ENCODE measurements around the gene TNNT3. TPM values are rescaled to one million over a fixed set of nuclear protein-coding genes. Genes with fewer than 3 reads are reported as not detected.

The TNNT3 gene
- total RNA-seq, 1 experiment from 2014 or later, result not detected

GRCh38 chr11:1890856-1891830 is 28.4 kb upstream of the TNNT3 start:
- Mint-ChIP-seq H3K27ac (ENCODE audit: low read depth, unreplicated experiment) (no peak overlapping the region), H3K4me3 (ENCODE audit: unreplicated experiment) (no peak overlapping the region), H3K27me3 (ENCODE audit: insufficient read depth, unreplicated experiment) (peaks cover 28% of the 10 kb centered on the region), H3K36me3 (ENCODE audit: insufficient read depth, unreplicated experiment) (no peaks in the 10 kb centered on the region), H3K9me3 (ENCODE audit: unreplicated experiment) (peaks cover 17% of the 10 kb centered on the region), H3K4me1 (ENCODE audit: insufficient read depth, unreplicated experiment) (no peaks in the 10 kb centered on the region)
- BruUV-seq (replicated peaks), result no TSS peak
- ChIA-PET POLR2A (no interaction called here), CTCF (interaction anchor here (0.5 to 1.5 kb wide), 3 partner anchors 9 to 489 kb away, joined by 3 to 4 read pairs (median 3); no protein-coding TSS in a partner anchor)
- TF ChIP-seq CTCF (IDR thresholded peaks at IDR 0.05; ENCODE audit: unreplicated experiment), result no peak
- no peak for DNase-seq (ENCODE audit: unreplicated experiment)
- intact Hi-C loops (cut with micrococcal nuclease), result no loop called here

DNA sequence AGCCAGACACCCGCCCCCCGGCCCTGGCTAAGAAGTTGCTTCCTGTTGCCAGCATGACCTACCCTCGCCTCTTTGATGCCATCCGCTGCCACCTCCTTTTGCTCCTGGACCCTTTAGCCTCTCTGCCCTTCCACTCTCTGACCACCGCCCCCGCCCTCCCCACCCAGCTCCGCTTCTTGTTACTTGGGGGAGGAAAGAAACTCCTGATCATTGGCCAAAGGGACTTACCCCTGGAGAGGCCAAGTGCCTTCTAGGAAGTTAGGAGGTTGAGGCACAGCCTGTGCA is 27.7 kb upstream of the TNNT3 start, which contains the start of gene PRR33:
Gene PRR33 (minus strand): TSS at position 65 of the 285 bp plus-strand sequence. CDS start 1,311 bp downstream, outside the sequence.
- Mint-ChIP-seq H3K4me3 (ENCODE audit: unreplicated experiment) (no peak within 1 kb of the TSS), H3K36me3 (ENCODE audit: insufficient read depth, unreplicated experiment) (no peaks in the 10 kb centered on the region), H3K9me3 (ENCODE audit: unreplicated experiment) (peaks cover 17% of the 10 kb centered on the region), H3K27me3 (ENCODE audit: insufficient read depth, unreplicated experiment) (peaks cover 34% of the 10 kb centered on the region), H3K27ac (ENCODE audit: low read depth, unreplicated experiment) (no peak within 1 kb of the TSS), H3K4me1 (ENCODE audit: insufficient read depth, unreplicated experiment) (no peaks in the 10 kb centered on the region)
- DNase-seq (ENCODE audit: unreplicated experiment), result no peak
- CTCF ChIA-PET, result interaction anchor here (0.5 to 1.5 kb wide), 2 partner anchors 9 to 488 kb away, joined by 3 to 4 read pairs; no protein-coding TSS in a partner anchor
- BruUV-seq (replicated peaks), result no TSS peak
- TF ChIP-seq CTCF (IDR thresholded peaks at IDR 0.05; ENCODE audit: unreplicated experiment), result no peak
- POLR2A ChIA-PET, result no interaction called here
- intact Hi-C loops (cut with micrococcal nuclease), result no loop called here

DNA sequence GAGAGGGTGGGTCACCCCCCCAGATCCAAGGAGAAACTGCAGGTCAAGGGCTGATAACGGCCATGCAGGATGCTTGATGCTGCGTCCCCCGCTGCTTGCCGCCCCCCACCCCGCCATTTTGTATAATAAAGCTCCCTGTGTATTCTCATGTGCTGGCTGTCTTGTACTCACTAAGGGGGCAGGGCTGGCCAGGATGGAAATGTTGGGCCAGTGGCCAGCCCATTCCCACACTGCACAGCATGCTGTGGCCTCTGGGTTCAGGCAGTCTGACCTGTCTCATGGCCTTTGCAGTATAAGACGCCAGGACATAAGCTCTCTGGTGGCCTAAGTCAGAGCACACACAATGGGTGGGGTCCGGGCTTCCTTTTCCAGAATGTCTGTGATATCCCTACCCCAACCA is 27.4 kb upstream of the TNNT3 start:
- no peak for TF ChIP-seq CTCF (IDR thresholded peaks at IDR 0.05; ENCODE audit: unreplicated experiment)
- Mint-ChIP-seq H3K36me3 (ENCODE audit: insufficient read depth, unreplicated experiment) (no peaks in the 10 kb centered on the region), H3K9me3 (ENCODE audit: unreplicated experiment) (peaks cover 17% of the 10 kb centered on the region), H3K27me3 (ENCODE audit: insufficient read depth, unreplicated experiment) (peaks cover 37% of the 10 kb centered on the region), H3K4me3 (ENCODE audit: unreplicated experiment) (no peak overlapping the region), H3K27ac (ENCODE audit: low read depth, unreplicated experiment) (no peak overlapping the region), H3K4me1 (ENCODE audit: insufficient read depth, unreplicated experiment) (no peaks in the 10 kb centered on the region)
- no peak for DNase-seq (ENCODE audit: unreplicated experiment)
- CTCF ChIA-PET, result interaction anchor here (0.5 to 1.5 kb wide), 2 partner anchors 10 to 488 kb away, joined by 3 to 4 read pairs; no protein-coding TSS in a partner anchor
- intact Hi-C loops (cut with micrococcal nuclease), result no loop called here
- POLR2A ChIA-PET, result no interaction called here
- BruUV-seq (replicated peaks), result no TSS peak

GRCh38 chr11:1892558-1892957 is 26.9 kb upstream of the TNNT3 start:
- Mint-ChIP-seq H3K27me3 (ENCODE audit: insufficient read depth, unreplicated experiment) (peaks cover 42% of the 10 kb centered on the region), H3K27ac (ENCODE audit: low read depth, unreplicated experiment) (no peak overlapping the region), H3K36me3 (ENCODE audit: insufficient read depth, unreplicated experiment) (no peaks in the 10 kb centered on the region), H3K9me3 (ENCODE audit: unreplicated experiment) (peaks cover 17% of the 10 kb centered on the region), H3K4me1 (ENCODE audit: insufficient read depth, unreplicated experiment) (no peaks in the 10 kb centered on the region), H3K4me3 (ENCODE audit: unreplicated experiment) (no peak overlapping the region)
- no peak for DNase-seq (ENCODE audit: unreplicated experiment)
- ChIA-PET CTCF (no interaction called here), POLR2A (no interaction called here)
- no TSS peak for BruUV-seq (replicated peaks)
- intact Hi-C loops (cut with micrococcal nuclease), result no loop called here
- TF ChIP-seq CTCF (IDR thresholded peaks at IDR 0.05; ENCODE audit: unreplicated experiment), result no peak

Data from MCF 10A (cell line).